Activated CD8-positive, alpha-beta memory T cell treated with anti-CD3 and anti-CD28 coated beads for 36 hours (primary cell): ENCODE measurements around the gene PPP1R36. TPM values are rescaled to one million over a fixed set of nuclear protein-coding genes. Genes with fewer than 3 reads are reported as not detected.
"Not testable (repeated sequence)": the region's sequence is repeated elsewhere in the genome, so short reads cannot be mapped to it uniquely, and the experiment has no call there.

Experiments
- CTCF ChIA-PET: fragments of 350-600 bp; sonication (Branson Sonifier 250); formaldehyde crosslinking; loops from one replicate; lab custom pipeline; 2021; ENCODE audit warnings: antibody characterized with exemption; lab: Charles Lee
- POLR2A ChIA-PET: fragments of 350-600 bp; sonication (Branson Sonifier 250); formaldehyde crosslinking; loops from one replicate; lab custom pipeline; 2021; ENCODE audit warnings: antibody characterized with exemption; lab: Charles Lee
- total RNA-seq, 2 experiments: library from RNA; stranded (reverse); gene quantifications; one replicate each; pipeline ENCODE4 v1.2.3, GENCODE V29; 2021

The PPP1R36 gene
- total RNA-seq, 2 experiments from 2014 or later, result 0.32 TPM; not detected in 1

- CTCF ChIA-PET, result no interaction called here
- POLR2A ChIA-PET, result no interaction called here
Measured at GRCh38 chr14:64544607-64545312, 5.0 kb upstream of the PPP1R36 start.

GRCh38 chr14:64549016-64549415, 745 bp upstream of the PPP1R36 start:
- ChIA-PET CTCF (interaction anchor here (0.6 kb wide), 1 partner anchor 88 kb away, joined by 3 read pairs; no protein-coding TSS in a partner anchor), POLR2A (no interaction called here)

DNA sequence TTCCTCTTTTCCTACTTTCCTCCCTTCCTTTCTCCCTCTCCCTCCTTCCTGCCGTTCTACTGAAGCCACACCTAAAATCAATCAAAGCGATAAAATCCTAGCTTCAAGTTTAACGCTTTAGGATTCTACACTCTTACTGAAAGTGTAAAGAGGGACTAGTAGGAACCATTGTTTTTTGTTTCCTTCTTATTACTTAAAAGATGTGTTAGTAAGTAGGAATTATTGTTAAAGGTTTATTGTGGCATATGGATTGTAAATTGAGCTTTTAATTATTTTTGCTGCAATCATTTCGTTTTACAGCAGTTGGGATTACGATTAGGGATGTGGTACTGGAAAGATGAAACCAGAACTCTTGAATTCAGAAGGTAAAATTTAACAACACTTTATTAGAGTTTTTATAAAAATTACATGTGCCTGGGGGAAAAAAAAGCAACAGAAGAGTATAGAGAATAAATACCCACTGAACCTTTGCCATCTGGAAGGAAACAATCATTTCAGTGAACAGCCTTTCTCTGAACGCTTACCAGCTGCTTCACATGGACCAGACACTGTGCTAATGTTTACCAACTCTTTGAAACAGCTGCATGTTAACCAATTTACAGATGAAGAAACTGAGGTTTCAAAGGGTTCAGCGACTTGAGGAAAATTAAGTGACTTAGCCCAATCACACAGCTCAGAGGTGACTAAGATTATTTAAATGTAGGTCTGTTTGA, 1.0 kb downstream of the PPP1R36 start:
- POLR2A ChIA-PET, result no interaction called here
- CTCF ChIA-PET, result interaction anchor here (1.6 kb wide), 1 partner anchor 11 kb away, joined by 8 read pairs; the partner anchor contains the start of gene HSPA2

- ChIA-PET POLR2A (no interaction called here), CTCF (interaction anchor here (0.5 to 0.7 kb wide), 2 partner anchors 100 to 464 kb away, joined by 3 to 5 read pairs; no protein-coding TSS in a partner anchor)
Measured at GRCh38 chr14:64554556-64554955, 4.8 kb downstream of the PPP1R36 start.

DNA sequence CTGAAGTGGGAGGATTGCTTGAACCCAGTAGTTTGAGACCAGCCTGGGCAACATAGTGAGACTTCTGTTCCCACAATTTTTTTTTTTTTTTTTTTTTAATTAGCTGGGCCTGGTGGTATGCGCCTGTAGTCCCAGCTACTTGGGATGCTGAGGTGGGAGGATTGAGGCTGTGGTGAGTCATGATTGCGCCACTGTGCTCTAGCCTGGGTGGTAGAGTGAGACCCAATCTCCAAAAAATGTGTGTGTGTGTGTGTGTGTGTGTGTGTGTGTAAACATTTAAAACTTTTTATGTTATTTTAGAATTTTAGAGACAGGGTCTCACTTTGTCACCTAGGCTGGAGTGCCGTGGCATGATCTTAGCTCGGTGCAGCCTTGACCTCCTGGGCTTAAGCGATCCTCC, 6.8 kb downstream of the PPP1R36 start:
- ChIA-PET CTCF (interaction anchor here (0.6 to 0.8 kb wide), 3 partner anchors 123 to 1148 kb away, joined by 3 read pairs; no protein-coding TSS in a partner anchor), POLR2A (no interaction called here)

- CTCF ChIA-PET, result interaction anchor here (0.5 kb wide), 1 partner anchor 190 kb away, joined by 3 read pairs; no protein-coding TSS in a partner anchor
- POLR2A ChIA-PET, result not testable (repeated sequence)
Measured at GRCh38 chr14:64558216-64558615, 8.5 kb downstream of the PPP1R36 start.

- POLR2A ChIA-PET, result no interaction called here
- CTCF ChIA-PET, result no interaction called here
Measured at GRCh38 chr14:64561631-64562030, 11.9 kb downstream of the PPP1R36 start.

- ChIA-PET CTCF (no interaction called here), POLR2A (no interaction called here)
Measured at GRCh38 chr14:64562436-64562835, 12.7 kb downstream of the PPP1R36 start.

DNA sequence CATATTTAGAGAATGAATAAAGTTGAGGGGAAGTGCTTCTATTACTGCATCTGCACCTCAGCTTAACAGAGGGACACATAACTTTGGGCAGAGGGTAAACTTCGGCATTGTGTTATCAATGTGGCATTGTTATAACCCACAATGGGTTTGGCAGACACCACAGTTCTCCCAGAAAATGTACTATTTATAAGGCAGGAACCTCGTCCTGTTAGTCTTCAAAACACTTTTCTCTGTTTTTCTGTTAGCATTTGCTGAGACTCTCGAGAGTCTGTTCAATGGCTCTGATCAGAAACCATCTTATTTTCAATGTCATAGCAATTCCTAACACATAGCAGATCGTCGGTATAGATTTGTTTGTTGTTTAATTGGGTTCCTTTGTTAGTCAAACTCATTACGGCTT, 13.9 kb downstream of the PPP1R36 start:
- POLR2A ChIA-PET, result no interaction called here
- CTCF ChIA-PET, result no interaction called here

DNA sequence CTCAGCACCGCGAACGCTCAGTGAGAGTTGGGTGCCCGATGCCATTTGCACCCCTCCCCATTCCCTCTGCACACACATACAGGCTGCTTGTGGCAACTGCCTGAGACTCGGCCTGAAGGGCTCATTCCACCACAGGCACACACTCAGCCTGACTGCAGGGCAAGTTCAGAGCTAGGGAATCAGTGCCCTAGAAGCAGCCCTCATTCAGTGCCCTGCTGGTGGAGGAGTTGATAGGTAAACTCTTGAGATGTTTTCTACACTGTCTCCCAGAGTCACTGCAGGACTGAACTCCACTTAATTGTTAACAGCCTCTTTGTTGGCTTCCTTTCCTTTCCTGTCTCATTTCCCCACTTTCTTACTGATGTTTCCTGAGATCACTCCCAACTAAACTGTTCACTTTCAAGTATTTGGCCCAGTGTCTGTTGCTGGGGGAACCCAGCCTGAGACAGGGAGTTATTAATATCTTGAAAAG, 16.9 kb downstream of the PPP1R36 start:
- ChIA-PET POLR2A (no interaction called here), CTCF (no interaction called here)

- CTCF ChIA-PET, result no interaction called here
- POLR2A ChIA-PET, result no interaction called here
Measured at GRCh38 chr14:64569138-64569631, 19.4 kb downstream of the PPP1R36 start.

DNA sequence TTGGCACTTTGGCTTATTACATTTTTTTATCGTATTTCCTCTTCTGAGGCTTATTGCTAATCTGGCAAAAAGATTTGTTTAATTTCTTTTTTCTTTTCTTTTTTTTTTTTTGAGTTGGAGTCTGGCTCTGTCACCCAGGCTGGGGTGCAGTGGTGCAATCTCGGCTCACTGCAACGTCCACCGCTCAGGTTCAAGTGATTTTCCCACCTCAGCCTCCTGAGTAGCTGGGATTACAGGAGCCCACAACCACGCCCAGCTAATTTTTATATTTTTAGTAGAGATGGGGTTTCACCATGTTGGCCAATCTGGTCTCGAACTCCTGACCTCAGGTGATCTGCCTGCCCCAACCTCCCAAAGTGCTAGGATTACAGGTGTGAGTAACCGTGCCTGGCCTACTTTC, 19.9 kb downstream of the PPP1R36 start:
- POLR2A ChIA-PET, CTCF ChIA-PET: not testable (repeated sequence)

DNA sequence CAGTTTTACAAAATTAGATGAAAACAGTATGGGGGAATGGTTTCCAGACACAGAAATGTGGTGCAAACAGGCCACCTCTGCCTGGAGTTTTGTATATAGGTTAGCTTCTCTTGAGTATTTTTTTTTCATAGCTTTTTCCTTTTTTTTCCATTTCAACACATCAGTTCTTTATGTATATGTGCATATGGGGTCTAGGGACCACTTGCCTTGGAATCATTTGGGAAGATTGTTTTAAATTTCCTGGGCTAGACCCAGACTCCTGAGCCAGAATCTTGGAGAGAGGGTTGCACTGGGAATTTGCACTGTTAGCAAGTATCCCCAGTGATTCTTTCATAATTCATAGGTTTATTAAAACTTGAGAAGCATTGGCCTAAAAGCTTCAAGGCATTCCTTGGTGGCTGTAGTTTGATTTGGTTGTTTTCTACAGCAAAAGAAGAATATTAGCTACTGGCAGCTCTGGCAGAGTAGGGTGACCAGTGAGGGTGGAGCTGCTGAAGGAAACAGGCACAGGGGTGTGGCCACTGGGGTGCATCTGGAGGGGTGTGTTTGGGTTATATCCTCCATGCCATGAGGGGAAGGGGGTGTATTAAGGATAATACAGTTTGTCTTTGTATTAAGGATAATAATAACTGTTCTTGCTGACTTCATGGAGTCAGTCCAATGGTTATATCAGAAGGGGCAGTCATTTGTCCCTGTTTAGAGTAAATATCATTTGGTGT, 22.8 kb downstream of the PPP1R36 start:
- ChIA-PET POLR2A (no interaction called here), CTCF (no interaction called here)

DNA sequence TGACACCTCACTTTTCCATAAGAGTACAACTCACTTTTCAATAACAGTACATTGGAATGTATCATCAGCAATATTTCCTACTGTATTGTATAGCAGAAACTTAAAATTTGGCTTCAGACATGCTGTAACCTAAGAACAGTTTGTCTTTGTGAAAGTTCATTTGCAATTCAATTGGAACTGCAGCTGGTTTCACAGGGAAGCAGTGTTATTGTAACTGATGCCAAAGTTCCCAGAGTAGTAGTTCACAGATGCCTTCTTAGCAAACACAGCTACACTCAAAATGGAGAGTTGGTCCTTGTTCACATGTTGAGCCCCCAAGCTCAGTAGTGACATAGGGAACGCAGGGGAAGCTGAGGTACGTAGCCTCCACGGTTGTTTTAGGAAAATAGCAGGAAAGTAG, 23.3 kb downstream of the PPP1R36 start:
- CTCF ChIA-PET, result no interaction called here

GRCh38 chr14:64574371-64575107, 24.8 kb downstream of the PPP1R36 start:
- CTCF ChIA-PET, result interaction anchor here (0.5 kb wide), 1 partner anchor 703 kb away, joined by 3 read pairs; no protein-coding TSS in a partner anchor
- POLR2A ChIA-PET, result no interaction called here

More for the DNA sequence above, 23.3 kb downstream of the PPP1R36 start:
- POLR2A ChIA-PET, result no interaction called here

- POLR2A ChIA-PET, result no interaction called here
Measured at GRCh38 chr14:64577211-64577610, 27.4 kb downstream of the PPP1R36 start.

GRCh38 chr14:64580467-64580866, 30.7 kb downstream of the PPP1R36 start:
- ChIA-PET CTCF (no interaction called here), POLR2A (no interaction called here)

More at GRCh38 chr14:64577211-64577610, 27.4 kb downstream of the PPP1R36 start:
- CTCF ChIA-PET, result interaction anchor here (0.9 to 1.2 kb wide), 2 partner anchors 35 to 37 kb away, joined by 3 read pairs; partner anchors contain the start of gene HSPA2

DNA sequence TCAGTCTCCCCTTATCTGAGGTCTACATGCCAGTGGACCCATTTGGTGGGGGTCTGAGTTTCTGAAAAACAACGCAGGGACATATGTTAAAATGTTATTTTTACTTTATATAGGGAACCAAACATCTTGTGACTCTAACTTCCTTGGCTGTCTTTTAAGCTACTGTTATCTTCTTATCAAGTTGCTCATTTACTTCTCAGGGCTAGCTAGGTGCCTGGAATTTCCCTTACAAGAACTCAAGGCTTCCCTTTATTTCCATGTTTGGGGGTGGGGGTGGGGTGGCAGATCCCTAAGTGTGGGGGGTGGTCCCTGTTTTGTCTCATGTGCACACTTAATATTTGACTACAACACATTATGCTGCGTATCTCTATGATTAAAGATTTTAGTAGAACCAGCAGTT, 31.6 kb downstream of the PPP1R36 start:
- CTCF ChIA-PET, result no interaction called here
- POLR2A ChIA-PET, result no interaction called here

DNA sequence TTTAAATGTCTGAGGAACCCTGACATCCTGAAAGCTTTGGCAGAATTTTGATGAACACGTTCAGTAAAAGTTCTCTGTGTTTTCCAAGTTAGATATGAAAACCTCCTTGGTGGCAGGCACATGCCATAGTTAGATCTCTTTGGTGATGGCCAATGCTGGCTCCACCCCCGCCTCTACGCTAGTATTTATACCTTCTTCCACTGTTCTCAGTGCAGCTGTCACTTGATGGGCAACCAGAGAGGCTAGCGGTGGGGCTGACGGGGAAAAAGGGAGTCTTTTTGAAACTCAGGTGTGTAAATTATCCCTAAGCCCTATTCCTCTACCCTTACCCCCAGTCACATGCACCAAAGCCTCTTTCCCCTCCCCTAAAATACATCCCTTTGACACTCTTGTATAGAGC, 32.1 kb downstream of the PPP1R36 start:
- ChIA-PET POLR2A (no interaction called here), CTCF (no interaction called here)
